GM04504 (cell line): Measurements from ENCODE around the gene SAMMSON.

ENCODE experiments used
- DNase-seq: peaks from one replicate; pipeline ENCODE4 v3.0.0-alpha.2; 2012; ENCODE audit warnings: low read depth

The SAMMSON gene

DNA sequence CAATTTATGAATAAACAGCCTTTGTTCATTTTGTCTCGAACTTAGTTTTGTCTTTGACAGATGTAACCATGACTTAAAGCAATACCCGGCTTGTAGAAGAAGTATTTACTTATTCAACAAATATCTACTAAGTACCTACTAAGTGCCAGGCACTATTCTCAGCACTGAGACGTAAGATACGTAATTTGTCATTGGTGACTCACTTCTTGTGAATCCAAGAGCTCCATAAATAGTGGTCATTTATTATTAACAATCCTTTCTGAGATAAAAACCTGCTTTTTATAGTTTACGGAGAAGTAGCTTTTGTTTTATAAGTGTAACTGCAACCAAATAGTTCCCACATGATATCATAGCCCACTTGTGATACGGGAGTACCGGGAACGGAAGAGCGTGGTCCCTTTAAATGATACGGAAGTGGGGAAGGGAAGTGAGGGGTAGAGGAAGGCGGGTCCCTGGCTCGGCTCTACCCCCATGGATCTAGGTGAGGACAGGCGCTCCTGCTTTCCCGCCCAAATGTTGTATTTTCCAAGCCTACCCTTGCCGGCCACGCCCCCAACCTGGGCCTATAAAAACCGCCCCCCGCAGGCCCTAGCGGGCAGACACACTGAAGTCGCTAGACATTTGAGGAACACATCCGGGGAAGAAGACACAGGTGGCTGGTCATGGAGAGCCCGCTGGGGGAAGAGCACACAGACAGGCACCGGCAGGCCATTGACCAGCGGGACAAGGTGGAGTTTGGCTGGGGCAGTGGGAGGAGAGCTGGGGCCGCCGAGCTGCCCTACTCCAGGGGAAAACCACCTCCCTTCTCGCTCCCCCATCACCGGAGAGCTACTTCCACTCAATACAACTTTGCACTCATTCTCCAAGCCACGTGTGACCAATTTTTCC is at the start of gene SAMMSON:
Gene SAMMSON (plus strand): TSS at position 594 of the 888 bp plus-strand sequence.
- no peak for DNase-seq

DNA sequence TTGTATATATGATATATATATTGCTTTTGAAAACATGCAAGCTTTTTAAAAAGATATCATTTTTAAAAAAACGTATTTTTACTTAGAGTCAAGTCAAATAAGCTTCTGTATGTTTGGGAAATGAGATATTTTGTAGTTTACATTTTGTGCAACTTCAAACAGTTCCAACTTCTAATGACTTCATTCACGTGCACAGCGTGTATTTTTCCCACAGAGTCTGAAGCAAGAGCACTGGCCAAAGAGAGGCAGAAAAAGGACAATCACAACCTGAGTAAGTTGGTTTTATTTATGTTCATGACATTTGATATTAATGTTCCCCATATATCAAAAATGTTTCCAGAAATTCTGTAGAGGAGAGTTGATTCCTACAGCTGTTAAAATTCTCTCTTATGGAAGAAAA is 47.9 kb upstream of the SAMMSON start:
- no peak for DNase-seq

DNA sequence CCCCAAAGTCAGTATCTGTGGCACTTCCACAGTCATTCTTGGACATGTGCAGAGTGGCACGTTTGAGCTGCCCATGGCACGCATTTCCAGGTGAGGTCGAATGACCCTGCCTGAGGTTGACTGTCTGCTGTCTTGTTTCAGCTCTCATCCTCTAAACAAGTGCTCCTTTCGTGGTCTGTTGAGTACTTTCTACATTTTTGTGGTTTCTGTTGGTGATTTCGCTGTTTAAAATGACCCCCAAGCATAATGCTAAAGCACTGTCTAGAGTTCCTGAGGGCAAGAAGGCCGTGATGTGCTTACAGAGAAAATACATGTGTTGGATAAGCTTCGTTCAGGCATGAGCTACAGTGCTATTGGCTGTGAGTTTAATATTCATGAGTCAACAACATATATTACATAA is 40.0 kb upstream of the SAMMSON start:
- no peak for DNase-seq

DNA sequence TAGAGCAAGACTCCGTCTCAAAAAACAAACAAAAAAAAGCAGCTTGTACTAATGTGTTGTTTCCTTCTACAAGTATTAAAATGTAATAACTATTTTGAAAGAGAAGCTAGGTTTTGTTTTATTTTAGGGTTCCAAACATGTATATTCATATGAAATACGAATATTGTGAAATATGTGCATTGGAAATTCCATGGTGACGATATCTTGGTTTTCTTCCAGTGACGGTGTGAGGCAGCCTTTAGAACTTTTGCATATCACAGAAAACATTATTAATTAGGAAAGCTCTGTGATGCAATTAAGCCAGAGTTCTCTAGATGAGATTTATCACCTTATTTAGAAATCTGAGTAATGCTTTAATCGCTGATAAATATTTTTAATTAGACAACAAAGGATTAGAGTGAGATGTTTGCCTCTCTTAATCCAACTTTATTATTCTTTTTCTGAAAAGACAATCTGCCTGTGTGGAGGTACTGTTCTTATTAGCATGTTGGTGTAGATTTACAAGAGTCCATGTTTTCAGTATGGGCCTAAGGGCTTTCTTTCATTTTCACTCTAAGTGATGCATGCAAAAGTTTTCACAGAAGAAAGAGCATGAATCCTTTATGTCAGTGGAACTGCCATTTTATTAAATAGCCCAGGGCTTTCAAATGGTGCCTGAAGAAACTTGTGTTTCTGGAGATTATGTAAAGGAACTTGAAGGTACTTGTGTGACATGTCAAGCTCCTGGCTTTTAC is 37.7 kb upstream of the SAMMSON start:
- DNase-seq, result no peak

DNA sequence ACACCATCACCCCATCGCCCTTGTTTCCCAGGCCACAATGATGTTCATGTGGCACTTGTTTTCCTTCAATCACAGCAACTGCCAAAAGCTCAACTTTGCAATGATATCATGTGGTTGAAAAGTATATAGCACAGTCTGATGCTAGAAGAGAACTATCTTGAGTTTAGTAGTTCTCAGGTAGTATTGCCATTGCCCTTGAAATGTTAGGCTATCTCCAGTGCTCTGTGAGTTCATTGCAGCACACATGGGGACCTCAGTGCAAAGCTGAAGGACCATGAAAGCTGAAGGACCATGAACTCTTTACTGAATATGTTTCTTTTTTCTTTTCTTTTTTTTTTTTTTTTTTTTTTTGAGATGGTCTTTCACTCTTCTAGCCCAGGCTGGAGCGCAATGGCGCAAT is 35.9 kb upstream of the SAMMSON start:
- no peak for DNase-seq

DNA sequence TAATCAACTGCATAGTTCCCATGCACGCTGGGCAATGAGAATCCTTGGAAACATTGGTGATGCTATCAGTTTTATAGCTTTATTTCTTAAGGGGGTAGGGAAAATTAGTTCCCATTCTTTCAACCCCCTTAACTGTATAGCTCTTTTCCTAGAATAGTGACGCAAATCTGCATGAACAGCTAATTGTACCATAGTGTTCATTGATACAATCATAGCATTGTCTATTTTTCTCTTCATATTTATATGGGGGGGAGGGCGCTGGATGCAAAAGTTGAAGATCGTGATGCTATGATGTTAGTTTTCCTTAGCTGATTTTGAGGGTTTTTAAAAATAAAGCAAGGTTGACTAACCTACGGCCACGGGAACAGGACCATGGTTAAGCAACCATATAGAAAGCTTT is 32.4 kb upstream of the SAMMSON start:
- DNase-seq, result no peak

DNA sequence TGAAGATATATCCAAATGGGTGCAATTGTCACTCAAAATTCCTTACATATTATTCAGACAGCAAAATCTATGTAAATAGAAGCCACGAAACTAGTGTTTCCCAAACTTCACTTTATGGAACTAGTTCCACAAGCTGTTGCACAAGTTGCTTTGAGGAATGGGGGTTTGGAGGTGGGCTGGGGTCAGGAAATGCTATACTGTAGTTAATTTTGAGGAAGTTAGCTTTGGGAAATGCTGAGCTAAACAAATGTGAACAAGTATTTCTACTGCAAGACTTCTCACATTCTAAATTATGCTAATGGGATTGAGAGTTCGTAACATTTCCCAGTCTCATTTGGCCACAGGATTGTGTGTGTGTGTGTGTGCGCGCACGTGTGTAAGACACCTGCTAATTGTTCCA is 28.7 kb upstream of the SAMMSON start:
- DNase-seq, result no peak

DNA sequence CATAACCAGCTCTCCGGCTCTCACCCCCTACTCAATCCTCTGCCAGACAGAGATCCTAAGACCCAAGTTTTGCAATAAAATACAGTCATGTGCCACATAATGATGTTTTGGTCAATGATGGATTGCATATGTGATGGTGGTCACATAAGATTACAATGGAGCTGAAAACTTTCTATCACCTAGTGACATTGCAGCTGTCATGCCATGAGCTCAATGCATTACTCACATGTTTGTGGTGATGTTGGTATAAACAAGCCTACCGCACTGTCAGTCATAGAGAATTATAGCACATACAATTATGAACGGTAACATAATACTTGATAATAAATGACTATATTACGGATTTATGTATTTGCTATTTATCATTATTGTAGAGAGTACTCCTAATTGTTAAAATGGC is 26.9 kb upstream of the SAMMSON start:
- no peak for DNase-seq

DNA sequence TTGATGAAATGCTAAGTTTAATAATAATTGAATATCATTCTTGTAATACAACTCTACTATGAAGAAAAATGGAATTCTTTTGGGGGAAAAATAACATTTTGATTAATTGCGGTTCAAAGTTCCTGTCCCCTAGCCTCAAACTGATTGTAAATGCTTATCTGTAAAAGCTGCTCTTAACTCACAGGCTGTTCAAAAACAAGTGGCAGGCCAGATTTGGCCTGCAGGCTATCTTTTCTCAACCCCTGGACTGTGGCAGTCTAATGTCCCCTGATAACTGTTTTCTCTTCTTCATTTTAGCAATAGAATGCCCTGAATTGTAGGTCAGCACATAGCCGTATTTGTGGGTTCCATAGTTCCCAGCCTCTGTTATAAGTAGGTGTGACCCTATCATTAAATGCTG is 23.5 kb upstream of the SAMMSON start:
- DNase-seq, result no peak

DNA sequence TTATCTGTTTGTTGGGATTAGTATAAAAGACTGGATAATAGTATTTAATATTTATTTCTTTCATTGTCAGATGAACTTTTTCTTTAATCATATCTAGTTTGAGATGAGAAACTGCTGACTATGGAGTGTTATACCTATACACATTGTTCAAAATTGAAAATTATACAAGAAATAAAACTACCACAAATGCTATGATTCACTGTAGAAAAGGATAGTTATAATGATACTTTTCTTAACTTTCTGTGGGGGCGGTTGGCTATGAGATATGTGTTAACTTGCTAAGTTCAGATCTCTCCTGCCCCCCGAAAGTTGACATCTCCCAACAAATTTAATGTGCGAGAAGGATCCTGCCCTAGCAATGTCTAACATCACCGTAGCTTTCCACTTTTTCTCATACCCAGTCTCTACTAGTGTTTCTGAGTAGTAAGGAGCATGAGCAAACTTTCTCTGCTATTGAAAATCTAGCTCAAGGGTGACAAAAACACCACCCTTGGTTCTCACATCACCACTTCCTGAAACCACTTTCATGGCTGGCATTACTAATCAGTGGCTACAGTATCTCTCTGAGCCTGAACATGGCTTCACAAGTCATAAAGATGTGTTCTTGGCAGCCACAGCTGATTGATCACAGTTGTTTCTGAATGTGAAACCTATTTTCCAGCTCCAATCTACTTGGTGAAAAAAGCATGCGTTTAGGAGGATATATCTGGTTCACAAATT is 15.8 kb upstream of the SAMMSON start:
- no peak for DNase-seq

DNA sequence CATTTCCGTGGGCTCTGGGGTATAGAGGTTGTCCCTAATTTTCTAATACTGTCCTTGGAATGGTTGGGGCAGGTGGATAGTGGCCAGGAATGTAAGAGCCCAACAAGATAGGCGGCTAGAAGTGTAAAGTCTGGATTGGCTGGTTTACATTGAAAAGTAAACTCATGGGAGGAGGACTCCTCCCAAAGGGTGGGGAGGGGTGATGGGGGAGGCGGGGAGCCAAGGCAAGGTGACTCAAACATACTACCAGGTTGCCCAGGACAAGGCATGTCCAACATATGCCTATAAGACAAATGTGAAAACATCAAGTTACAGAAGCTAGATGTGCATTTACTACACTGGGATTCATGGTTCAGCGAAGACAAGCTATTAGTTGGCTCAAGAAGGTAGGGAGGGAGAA is 14.3 kb upstream of the SAMMSON start:
- DNase-seq, result no peak

DNA sequence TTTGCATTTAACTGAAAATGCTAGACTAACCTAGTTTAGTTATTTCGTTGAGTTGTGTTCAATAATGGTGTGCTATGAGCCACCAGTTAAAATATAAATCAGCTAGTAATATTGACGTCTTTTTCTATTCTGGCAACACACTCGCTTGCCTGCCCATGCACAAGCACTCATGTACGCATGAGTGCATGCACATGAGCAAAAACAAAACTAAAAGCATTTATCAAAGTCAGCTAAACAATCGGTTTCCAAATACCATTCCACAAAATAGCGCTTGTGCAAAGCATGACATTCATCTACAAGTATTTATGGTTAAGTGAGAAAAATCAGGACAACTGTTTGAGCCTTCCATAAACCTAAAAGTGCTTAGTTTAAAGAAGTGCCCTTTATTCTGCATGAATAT is 13.1 kb upstream of the SAMMSON start:
- no peak for DNase-seq

DNA sequence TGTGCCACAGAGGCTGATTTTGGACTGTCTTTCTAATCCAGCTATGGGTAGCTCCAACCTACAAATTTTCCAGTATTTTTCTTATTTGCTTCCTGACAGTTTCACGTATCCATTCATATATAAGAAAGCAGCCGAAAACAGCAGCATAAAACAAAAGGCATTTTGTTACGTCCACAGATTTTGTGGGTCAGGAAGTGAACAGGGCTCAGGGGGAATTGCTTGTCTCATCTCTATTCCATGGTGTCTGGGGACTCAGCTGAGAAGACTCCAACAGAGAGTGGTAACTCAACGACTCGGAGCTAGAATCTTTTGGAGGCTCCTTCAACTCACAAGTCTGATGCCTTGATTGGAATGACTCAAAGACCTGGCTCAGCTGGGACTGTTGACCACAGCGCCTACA is 11.7 kb upstream of the SAMMSON start:
- no peak for DNase-seq

DNA sequence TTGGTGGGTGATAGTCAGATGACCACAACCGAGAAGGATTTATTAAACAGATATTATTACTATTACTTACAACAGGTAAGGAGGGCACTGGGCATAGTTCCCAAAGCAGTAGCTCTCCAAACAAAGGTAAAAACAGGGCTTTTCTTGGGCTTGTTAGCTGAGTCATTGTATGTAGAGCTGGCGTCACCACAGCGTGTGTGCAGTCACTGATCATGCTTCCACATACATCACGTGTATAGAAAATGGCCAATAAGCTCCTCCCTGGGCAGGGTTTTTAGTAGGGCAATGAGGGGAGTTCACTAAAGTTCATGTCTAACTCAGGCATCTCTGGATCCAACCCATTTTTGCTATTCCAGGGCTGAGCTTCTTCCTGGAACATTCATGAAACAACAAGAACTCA is 5.8 kb upstream of the SAMMSON start:
- no peak for DNase-seq

DNA sequence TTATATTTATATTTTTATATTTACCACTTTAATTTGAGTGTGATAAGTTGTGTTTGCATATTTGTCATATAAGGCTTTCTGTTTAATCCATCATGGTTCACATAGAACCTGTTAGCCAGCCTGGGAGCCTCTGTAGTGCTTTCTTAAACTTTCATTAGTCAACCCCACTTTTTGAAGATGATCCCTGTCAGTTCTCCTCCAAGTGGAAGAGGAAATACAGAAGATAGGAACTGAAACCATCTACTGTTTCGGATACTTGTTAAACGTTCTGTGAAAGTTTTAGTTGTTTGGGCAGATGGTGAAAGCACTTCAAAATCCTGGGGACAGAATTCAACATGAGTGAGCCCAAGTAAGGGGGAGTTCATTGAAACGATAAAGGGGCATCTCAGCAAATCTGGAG is 4.6 kb upstream of the SAMMSON start:
- no peak for DNase-seq

DNA sequence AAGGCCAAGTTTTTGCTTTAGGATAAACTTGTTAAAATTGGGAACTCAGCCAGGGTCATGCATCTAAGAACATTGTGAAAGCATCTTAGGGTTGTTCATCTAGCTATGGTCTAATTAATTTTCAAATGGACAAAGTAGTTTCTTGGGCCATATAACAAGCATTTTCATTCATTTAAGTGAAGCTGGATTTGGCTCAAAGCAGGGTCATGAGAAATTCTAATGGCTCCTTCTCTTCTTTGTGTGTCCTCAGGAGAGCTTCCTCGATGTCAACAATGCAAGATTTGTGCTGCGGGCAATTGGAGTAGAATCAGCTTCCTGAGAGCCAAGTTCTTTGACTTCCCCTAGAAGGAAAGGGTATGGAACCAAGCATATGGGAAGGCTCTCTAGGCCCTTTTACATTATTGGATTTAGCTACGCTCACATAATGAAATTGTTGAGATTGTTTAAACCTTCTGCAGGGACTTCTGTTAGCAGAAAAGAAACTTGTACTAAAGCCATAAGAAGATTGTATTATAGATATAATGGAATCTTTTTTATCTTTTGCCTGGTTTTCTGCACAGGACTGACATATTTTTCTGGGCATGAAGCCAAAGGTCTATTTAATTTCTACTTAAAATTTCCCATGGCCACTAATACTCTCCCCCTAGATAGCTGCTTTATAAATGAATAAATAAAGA is 1.8 kb upstream of the SAMMSON start:
- no peak for DNase-seq

DNA sequence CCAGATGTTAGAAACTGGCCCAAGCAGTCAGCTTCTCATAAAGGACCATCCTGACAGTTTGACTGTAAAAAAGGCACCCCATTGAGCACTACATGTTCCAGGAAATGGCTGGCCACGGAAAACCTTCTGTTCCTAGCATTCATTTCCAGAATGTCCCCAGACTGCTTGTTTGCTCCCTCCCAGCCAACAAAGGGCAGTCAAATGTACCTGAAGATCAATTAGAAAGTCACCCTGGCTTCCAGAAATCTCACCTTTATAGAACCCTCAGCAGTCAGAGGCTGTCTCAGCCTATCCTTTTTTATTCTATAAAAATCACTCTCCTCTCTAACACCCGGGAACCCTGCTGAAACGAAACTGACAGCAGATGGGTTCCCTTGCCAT is 784 bp upstream of the SAMMSON start:
- DNase-seq, result no peak

DNA sequence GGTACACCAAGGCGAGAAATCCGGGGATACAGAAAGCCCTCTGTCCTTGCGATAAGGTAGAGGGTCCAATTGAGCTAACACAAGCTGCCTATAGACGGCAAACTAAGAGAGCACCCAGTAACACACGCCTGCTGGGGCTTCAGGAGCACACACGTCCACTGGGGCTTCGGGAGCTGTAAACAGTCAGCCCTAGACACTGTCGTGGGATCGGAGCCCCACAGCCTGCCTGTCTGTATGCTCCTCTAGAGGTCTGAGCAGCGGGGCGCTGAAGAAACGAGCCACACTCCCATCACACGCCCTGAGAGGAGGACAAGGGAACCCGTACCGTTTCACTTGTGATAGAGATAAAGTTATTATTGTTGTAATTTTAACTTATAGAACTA is 486 bp downstream of the SAMMSON start:
- DNase-seq, result no peak

DNA sequence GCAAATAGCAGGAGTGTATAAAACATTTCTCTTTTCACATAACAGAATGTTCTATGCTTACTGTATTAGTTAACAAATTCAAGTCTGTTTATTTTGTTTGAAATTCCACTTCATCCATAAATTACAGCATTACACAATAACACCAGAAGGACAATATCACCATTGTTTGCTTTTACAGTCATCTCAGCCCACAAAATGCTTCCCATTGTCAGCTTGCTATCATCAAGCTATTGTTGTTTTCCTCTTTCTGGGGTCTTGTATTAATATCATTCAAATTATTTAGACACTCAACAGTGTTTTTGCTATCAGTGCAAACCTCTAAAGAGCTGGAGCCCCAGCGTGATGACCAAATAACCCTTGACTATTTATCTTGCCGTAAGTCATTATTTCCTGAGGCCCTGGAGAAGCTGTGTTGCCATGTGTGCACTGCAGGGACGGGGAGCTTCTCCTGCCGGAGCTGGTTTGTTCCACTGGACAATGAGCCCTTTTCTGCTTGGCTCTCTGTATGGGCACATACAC is 1.1 kb downstream of the SAMMSON start:
- no peak for DNase-seq

DNA sequence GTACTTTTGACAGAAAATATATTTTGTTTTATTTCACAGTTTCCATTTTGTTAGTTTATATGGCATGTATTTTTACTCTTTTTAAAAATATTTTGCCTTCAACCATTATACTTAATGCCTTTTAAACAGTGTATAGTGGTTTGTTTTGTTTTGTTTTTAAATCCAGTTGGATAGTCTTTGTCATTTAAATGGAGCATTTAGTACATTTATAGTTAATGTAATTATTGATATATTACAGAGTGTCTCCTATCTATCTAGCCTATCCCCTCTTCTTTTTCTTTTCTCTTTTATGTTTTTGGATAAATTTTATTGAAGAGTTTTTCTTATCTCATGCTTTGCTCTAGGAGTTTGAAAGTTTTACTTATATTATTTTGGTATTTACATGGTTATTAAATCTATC is 3.6 kb downstream of the SAMMSON start:
- DNase-seq, result no peak

DNA sequence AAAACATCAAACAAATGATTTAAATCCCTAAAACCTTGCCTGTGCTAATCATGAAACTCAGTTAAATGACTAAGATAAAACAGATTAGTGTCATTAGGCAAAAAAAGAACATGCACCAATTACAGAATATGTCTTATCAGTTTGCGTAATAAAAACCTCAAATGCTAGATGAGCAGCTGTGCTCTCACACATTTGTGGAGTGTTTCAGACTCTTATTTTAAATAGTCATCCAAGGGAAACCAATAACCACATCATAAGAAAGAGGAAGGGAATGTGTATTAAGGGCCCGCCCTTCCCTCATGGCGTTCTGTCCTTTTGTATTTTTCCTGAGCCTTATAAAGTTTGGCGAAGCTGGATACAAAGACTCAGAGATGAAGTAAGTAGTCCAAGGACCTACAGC is 6.6 kb downstream of the SAMMSON start:
- no peak for DNase-seq

DNA sequence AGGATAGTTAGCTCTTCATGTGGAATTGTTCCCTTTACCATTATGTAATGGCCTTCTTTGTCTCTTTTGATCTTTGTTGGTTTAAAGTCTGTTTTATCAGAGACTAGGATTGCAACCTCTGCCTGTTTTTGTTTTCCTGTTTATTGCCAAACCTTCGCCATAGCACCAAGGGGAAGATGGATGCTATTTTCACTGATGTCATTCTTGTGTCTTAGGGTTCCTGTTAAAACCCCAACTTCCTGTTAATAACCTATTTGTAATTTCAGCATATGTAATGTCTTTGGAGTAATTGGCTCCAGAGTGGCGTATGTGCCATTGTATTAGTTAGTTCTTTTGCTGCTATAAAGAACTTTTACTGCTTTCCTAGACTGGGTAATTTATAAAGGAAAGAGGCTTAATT is 10.8 kb downstream of the SAMMSON start:
- DNase-seq, result no peak
